KG1 (cell line): ENCODE data around the gene FRAS1.

Source experiments
- DNase-seq: peaks from one replicate; lab custom pipeline; 2025; lab: John Stamatoyannopoulos, UW

The FRAS1 gene

DNA sequence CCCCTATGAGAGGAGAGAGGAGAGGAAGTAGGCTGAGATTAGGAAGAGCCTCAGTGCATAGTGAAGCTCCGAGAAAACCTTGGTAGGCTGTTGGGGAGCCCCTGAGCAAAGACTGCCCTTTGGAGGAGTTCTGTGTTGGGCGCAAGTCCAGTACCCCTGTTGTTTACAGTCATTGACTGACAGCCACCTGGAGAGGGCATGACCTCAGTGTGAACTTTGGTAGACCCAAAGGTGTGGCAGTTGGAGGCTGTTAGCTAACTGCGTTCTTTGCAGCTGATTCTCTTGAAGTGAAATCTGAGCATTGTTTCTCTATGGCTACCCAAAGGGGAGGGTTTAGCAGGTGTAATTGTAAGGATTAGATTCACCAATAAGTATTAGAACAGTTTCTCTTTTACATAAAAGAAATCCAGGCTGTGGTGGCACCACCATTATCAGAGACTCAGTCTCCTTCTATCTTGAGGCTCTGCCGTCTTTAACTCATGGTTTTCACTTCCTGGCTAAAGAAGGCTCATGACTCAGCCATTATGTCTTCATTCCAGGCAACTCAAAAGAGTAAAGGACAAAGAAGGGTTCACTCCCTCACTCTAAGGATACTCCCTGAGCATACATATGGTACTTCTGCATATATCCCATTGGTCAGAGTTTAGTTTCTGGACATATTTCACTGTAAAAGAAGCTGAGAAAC lies 527.9 kb downstream of the FRAS1 start:
- DNase-seq: no peak

DNA sequence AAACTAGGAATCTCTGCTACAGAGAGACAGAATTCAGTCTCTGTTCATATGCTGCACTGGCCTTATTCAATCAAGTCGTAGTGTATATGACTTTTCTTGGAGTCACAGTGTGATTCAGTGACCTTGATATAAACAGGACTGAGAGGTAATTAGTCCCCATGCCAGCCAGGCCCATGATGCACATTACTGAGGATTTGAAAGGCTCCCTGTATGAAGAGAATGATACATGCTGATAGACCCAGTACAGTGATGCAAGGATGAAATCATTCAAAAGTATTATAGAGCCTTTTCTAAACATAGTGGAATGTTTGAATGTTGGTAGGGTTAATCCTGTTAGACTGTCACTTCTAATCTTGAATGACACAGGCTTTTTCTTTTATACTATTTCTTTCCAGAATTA lies 528.5 kb downstream of the FRAS1 start:
- DNase-seq: no peak

DNA sequence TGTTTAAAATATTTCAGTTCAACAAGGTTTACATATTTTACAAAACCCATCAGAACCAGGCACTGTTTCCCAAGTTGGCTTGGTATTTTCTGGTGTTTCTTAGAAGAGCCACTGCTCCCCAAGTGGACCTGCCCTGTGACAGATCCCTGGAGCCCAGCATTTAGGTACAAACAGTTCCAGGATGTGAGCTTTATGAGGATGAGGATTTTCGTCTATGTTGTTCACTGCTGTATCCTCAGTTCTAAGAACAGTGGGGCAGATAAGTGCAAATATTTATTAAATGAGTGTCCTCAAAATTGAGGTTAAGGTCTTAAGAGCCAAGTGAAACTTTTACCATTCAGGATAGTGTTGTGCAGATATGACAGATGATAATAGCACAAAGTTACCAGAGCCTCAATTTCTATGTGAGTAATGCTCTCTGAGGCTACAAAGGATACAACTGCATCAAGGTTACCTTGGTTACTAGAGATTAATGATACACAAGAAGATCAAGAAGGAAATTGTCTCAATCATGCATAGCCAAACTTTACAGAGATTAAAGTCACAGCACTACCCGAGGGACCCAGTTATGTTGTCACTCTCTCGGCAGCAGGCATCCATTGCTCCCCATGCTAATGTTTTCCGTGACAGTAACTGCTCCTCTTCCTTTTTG lies 531.9 kb downstream of the FRAS1 start:
- no peak for DNase-seq

DNA sequence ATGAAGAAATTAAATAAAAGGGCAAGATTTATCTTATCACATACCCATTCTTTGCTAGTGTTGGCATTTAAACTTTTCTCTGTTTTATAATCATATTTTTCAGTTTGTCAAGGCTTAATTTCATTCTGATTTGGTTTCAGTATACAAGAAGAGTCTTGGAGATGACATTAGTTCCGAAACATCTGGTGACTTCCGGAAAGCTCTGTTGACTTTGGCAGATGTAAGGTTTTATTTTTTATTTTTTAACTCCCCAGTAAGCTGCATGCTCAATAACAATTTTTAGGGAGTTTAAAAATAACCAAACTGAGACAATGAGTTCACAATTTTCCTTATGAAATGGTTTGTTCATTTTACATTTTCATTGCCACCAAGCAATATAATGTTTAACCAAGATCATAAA lies 534.3 kb downstream of the FRAS1 start:
- DNase-seq: no peak

DNA sequence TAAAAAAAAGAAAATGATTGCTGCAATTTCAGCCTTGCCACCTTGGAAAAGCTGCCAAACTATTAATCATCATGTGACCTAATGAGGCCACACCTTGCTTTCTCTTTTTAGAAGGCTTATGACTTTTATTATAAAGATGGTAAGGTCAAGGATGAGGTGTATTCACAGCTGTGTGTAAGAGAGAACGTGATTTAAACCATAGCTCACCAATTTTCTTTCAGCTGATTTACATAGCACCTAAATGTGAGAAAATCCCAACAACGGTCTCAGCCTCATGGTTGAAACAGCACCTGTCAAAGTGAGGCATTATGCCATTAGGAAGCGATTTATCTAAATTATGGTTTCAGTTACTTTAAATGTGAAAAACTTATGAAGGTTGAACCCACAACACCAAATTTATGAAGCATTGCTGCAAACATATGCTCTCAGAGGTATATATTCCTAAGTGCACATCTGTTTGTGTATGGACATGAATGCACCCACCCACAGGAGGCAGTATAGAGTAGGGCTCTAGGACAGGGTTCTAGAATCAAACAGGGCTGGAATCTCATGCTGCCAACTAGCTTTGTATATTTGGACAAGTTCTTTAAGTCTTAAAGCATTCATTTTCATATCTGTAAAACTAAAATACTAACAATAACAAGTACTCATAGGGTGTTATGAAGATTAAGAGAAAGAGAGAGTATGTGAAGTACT lies 535.1 kb downstream of the FRAS1 start:
- DNase-seq: no peak
